GM20000 (cell line): ENCODE results near the gene TOR2A.

ENCODE experiments used
- DNase-seq: peaks from one replicate; pipeline ENCODE4 v3.0.0; 2012; ENCODE audit warnings: low spot score
- TF ChIP-seq, protein P1 (sequence below): IDR thresholded peaks from 2 replicates; pipeline ENCODE4 v1.5.1; 2012; ENCODE audit warnings: mild to moderate bottlenecking, control low read depth; ENCODE audit errors: extremely low read depth, missing control alignments

The TOR2A gene

DNA sequence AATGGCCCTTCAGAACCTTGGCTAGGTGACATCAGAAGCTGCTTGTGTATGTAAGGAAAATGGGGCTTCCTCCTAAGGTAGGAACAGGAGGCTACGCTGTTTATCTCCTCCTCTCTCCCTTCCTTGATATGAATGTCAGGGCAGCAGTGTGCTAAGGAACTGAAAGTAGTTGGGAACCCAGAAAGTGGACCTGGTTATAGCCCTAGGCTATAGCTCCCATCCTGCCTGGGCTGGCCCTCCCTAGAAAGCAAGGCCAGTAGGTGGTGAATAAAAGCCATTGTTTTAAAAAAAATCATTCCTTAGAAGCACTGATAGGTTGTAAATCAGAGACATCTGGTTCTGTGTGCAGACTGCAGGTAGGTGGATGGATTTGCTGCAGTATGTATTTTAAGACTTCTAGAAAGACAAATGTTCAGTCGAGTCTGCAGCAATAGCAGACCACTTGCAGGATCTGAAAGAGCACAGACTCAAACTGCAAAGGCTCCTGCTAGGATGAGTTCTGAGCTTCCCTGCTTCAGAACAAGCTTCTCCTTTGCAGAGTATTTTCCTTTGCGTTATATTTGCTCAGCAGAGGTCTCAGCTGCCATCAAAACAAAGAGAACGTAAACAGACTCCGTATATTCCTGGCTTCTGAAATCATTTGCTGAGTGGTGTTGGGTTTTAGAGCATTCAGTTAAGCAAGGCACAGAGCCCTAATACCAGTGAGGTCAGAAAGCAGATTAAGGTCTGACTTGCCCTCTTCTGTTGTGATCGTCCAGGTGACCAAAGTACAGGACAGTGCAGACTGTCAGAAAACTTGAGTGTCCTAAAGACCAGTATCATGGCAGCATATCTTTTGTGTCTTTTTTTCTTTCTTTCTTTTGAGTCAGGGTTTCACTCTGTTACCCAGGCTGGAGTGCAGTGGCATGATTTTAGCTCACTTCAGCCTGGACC is 48.4 kb downstream of the TOR2A start:
- DNase-seq = no peak
- TF ChIP-seq, protein P1, sequence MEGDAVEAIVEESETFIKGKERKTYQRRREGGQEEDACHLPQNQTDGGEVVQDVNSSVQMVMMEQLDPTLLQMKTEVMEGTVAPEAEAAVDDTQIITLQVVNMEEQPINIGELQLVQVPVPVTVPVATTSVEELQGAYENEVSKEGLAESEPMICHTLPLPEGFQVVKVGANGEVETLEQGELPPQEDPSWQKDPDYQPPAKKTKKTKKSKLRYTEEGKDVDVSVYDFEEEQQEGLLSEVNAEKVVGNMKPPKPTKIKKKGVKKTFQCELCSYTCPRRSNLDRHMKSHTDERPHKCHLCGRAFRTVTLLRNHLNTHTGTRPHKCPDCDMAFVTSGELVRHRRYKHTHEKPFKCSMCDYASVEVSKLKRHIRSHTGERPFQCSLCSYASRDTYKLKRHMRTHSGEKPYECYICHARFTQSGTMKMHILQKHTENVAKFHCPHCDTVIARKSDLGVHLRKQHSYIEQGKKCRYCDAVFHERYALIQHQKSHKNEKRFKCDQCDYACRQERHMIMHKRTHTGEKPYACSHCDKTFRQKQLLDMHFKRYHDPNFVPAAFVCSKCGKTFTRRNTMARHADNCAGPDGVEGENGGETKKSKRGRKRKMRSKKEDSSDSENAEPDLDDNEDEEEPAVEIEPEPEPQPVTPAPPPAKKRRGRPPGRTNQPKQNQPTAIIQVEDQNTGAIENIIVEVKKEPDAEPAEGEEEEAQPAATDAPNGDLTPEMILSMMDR = no peak

DNA sequence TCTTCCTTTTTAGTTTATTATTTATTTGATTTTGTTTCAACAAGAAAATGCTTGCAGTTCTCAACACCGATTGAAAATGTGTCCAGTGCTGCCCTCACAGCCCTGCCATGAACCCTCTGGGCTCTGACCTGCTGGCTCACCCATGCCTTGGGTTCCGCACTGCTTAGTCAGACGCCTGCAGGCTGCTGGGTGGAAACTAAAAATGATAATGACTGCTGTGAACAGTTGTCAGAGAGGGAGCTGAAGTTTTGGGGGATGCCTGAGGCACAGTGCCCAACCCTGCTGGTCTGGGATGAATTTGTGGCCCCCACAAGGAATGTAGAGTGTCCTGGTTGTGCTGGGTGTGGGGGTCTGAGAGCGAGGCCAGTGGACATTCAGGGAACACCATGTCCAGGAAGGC is 50.5 kb downstream of the TOR2A start:
- TF ChIP-seq, protein P1 = no peak
- DNase-seq = no peak

DNA sequence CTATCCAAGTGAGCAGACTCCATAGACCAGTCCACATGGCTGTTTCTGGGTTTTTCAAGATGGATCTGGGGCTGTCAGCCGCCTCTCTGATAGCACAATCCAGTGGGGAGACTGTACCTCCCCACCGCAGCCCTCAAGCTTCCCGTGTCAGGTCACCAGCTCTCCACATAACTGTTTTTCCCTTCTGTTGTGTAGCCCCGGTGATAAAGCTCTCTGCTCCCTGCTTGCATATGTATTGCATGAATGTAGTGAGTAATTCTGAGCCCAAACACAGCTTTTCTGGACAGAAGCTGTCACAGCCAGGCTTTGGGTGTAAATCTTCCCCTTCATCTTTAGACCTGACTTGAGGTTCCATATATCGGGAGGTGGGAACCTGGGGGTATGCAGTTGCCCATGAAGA is 51.4 kb downstream of the TOR2A start:
- TF ChIP-seq, protein P1 = no peak

GRCh38 chr9:127682351-127683136 is 52.5 kb downstream of the TOR2A start:
- no peak for DNase-seq
- TF ChIP-seq, protein P1 = no peak

More for the DNA sequence above, 51.4 kb downstream of the TOR2A start:
- no peak for DNase-seq
